HepG2 (cell line): ENCODE measurements around the gene TIMM23. TPM values are rescaled to one million over a fixed set of nuclear protein-coding genes. Genes with fewer than 3 reads are reported as not detected.

Source experiments
- CHD2 ChIP-seq: IDR thresholded peaks from 2 replicates; pipeline ENCODE4 v1.6.1; 2011; ENCODE audit warnings: low read depth, low read length, improper control_type of control experiment
- CTCF ChIP-seq: sonication (generic); formaldehyde crosslinking; IDR thresholded peaks from 2 replicates; pipeline ENCODE4 v1.5.0; 2020; ENCODE audit warnings: mild to moderate bottlenecking, missing genetic modification reagents, moderate library complexity
- EZH2 ChIP-seq: conservative IDR thresholded peaks from 2 replicates; pipeline ENCODE4 v1.6.1; 2012; ENCODE audit warnings: mild to moderate bottlenecking, low read depth, low read length, moderate library complexity
- KLF16 ChIP-seq, 2 experiments: sonication (generic) in 1 of 2; formaldehyde crosslinking in 1 of 2; IDR thresholded peaks; 2 replicates each; pipeline versions ENCODE4 v1.6.1 to v1.8.0; 2016 to 2023; ENCODE audit warnings: missing genetic modification reagents in 2 of 2, missing compliant biosample characterization in 1 of 2
- MZF1 ChIP-seq: sonication (generic); formaldehyde crosslinking; IDR thresholded peaks from 2 replicates; pipeline ENCODE4 v1.8.1; 2023; ENCODE audit warnings: mild to moderate bottlenecking, missing genetic modification reagents, borderline replicate concordance
- NCOR1 ChIP-seq: fragments of 200-600 bp; sonication (generic); IDR thresholded peaks from 2 replicates; pipeline ENCODE4 v1.7.0; 2017; ENCODE audit warnings: antibody characterized with exemption, low read length, borderline replicate concordance
- NRL ChIP-seq: sonication (generic); formaldehyde crosslinking; IDR thresholded peaks from 2 replicates; pipeline ENCODE4 v1.5.0; 2020; ENCODE audit warnings: missing genetic modification reagents, mild to moderate bottlenecking, moderate library complexity, borderline replicate concordance
- REPIN1 ChIP-seq: sonication (generic); formaldehyde crosslinking; IDR thresholded peaks from 2 replicates; pipeline ENCODE4 v1.8.0; 2022; ENCODE audit warnings: missing genetic modification reagents, low read depth, mild to moderate bottlenecking, borderline replicate concordance
- SATB2 ChIP-seq: sonication (generic); formaldehyde crosslinking; IDR thresholded peaks from 2 replicates; pipeline ENCODE4 v1.5.0; 2020; ENCODE audit warnings: missing genetic modification reagents
- YEATS4 ChIP-seq: sonication (generic); formaldehyde crosslinking; IDR thresholded peaks from 2 replicates; pipeline ENCODE4 v1.4.0; 2020; ENCODE audit warnings: missing genetic modification reagents, borderline replicate concordance
- ZC3H13 ChIP-seq: sonication (generic); formaldehyde crosslinking; IDR thresholded peaks from 2 replicates; pipeline ENCODE4 v1.8.1; 2023; ENCODE audit warnings: mild to moderate bottlenecking, missing genetic modification reagents, moderate library complexity
- ZGPAT ChIP-seq: IDR thresholded peaks from 2 replicates; pipeline ENCODE4 v1.6.1; 2016; ENCODE audit warnings: mild to moderate bottlenecking
- ZNF180 ChIP-seq: sonication (generic); formaldehyde crosslinking; IDR thresholded peaks from 2 replicates; pipeline ENCODE4 v1.4.0; 2020; ENCODE audit warnings: low read depth, missing genetic modification reagents, borderline replicate concordance
- ZNF335 ChIP-seq: sonication (generic); formaldehyde crosslinking; IDR thresholded peaks from 2 replicates; pipeline ENCODE4 v1.4.0; 2020; ENCODE audit warnings: missing genetic modification reagents
- ZUFSP ChIP-seq: sonication (generic); formaldehyde crosslinking; IDR thresholded peaks from 2 replicates; pipeline ENCODE4 v1.9.0; 2021; ENCODE audit warnings: missing genetic modification reagents, mild to moderate bottlenecking, borderline replicate concordance
- polyA plus RNA-seq, 8 experiments: library from polyadenylated mRNA; depleted of rRNA in 3 of 8; stranded (reverse) in 7 of 8; unstranded in 1 of 8; fragments of >200 nt; fragmentation: Illumina TruSeq in 4 of 8; extraction: Trizol in 4 of 8; gene quantifications; 2 replicates each; pipeline versions ENCODE4 v1.2.1 to v1.2.3, GENCODE V29; 2011 to 2016; ENCODE audit warnings: low read depth in 4 of 8, missing spikeins in 1 of 8, mixed read lengths in 1 of 8; ENCODE audit not compliant: insufficient read depth in 1 of 8
- total RNA-seq, 5 experiments: library from RNA; depleted of rRNA; stranded (reverse); fragments of >200 nt; fragmentation: Illumina TruSeq; extraction: Trizol; gene quantifications; 2 replicates each; pipeline ENCODE4 v1.2.3, GENCODE V29; 2016; ENCODE audit warnings: low read depth in 1 of 5
- TF ChIP-seq, protein P1 (sequence below): sonication (generic); formaldehyde crosslinking; IDR thresholded peaks from 2 replicates; pipeline ENCODE4 v1.4.0; 2020; ENCODE audit warnings: mild to moderate bottlenecking, missing genetic modification reagents

TIMM23 gene
- total and polyA plus RNA-seq, 2 of the 13 experiments (the other 11 are each of a cell fraction or from before 2014, with no cell fraction given) = 80.2 to 98.6 TPM

DNA sequence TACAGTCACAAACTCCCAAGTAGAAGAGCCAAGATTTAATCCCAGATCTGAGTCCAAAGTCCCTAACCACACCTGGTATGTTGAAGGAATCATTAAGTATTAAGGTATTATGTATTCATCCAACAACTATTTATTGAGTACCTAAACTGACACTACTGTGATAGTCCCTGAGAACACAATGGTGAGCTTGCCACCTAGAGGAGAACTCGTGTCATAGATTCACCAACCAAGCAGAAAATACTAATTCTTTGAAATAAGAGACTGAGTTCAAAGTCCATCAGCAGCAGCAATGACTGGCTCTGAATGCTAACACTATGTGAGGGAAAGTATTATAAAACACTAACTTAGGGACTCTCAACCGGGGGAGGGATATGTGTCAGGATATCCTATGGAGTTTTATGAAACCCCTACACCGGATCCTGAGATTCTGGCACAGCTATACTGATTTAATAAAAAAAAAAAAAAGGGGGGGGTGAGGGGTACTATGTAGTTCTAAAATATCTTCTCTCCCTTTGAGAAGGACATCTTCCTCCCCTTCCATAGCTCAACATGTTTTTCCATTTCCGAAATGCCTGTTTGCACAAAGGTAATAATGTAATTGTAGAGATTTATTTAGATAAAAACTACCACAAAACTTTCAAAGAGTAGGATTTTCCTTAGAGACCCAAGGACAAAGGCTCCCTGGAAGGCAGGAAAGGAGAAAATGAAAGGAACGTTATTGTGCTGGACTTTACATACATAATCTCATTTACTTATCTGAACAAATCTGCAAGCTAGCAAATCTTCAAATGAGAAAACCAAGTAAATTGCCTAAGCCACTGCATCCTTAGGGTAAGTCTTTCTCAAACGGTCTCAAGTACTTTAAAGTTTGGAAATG lies 56.5 kb downstream of the TIMM23 start (continued):
- no peak for TF ChIP-seq ZUFSP (CRISPR knock-in tag)
- TF ChIP-seq SATB2 = peak; percentile 26; the same call in 1 of the 2 replicates
- peak; percentile 24; the same call in 1 of the 2 replicates for TF ChIP-seq ZNF335 (CRISPR knock-in tag)
- peak in 1 of 2 experiments; percentile 83; a peak in 2 of 4 replicates for TF ChIP-seq KLF16 (CRISPR knock-in tag; IDR thresholded peaks at IDR 0.05)
- no peak for TF ChIP-seq ZC3H13 (CRISPR knock-in tag)
- TF ChIP-seq NRL (CRISPR knock-in tag) = no peak
- TF ChIP-seq ZNF180 (CRISPR knock-in tag) = no peak
- TF ChIP-seq ZGPAT = peak; percentile 55; the same call in 1 of the 2 replicates
- TF ChIP-seq CTCF (CRISPR knock-in tag) = peak; percentile 87
- TF ChIP-seq YEATS4 (CRISPR knock-in tag) = peak; percentile 52; the same call in 1 of the 2 replicates
- TF ChIP-seq MZF1 (CRISPR knock-in tag) = no peak
- TF ChIP-seq, protein P1, sequence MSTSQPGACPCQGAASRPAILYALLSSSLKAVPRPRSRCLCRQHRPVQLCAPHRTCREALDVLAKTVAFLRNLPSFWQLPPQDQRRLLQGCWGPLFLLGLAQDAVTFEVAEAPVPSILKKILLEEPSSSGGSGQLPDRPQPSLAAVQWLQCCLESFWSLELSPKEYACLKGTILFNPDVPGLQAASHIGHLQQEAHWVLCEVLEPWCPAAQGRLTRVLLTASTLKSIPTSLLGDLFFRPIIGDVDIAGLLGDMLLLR (CRISPR knock-in tag) = no peak
- peak; percentile 89; the same call in 1 of the 2 replicates for TF ChIP-seq NCOR1
- no peak for TF ChIP-seq EZH2
- TF ChIP-seq REPIN1 (CRISPR knock-in tag) = peak; percentile 76; the same call in 1 of the 2 replicates
- no peak for TF ChIP-seq CHD2
